Esophagus mucosa (tissue), 1 donor: ENCODE results near the gene AFP. TPM values are rescaled to one million over a fixed set of nuclear protein-coding genes. Genes with fewer than 3 reads are reported as not detected.

Experiments used
- ATAC-seq: fragments of 200-7000 bp; cut with Tn5 transposase; one replicate; pipeline ENCODE4 v1.9.1; 2020
- total RNA-seq: library from RNA; stranded (reverse); gene quantifications from one replicate; pipeline ENCODE4 v1.2.4, GENCODE V29; 2023
- donor health status: DM: yes; HTN: yes; CAD: no.

The AFP gene
- total RNA-seq, 1 donor from 2014 or later = not detected

- ATAC-seq = no peak
Measured at GRCh38 chr4:73468170-73468569, 32.1 kb downstream of the AFP start.

- ATAC-seq = no peak
Measured at GRCh38 chr4:73470728-73471127, 34.7 kb downstream of the AFP start.

- ATAC-seq = no peak
Measured at GRCh38 chr4:73477176-73477575, 41.2 kb downstream of the AFP start.

GRCh38 chr4:73479323-73479722, 43.3 kb downstream of the AFP start:
- no peak for ATAC-seq

- no peak for ATAC-seq
Measured at GRCh38 chr4:73481358-73481757, 45.3 kb downstream of the AFP start, which contains the start of gene AFM. Gene AFM (plus strand): TSS chr4:73481745. CDS start chr4:73481776, 31 bp downstream.

GRCh38 chr4:73485085-73485484, 49.1 kb downstream of the AFP start:
- no peak for ATAC-seq

GRCh38 chr4:73485596-73485995, 49.6 kb downstream of the AFP start:
- ATAC-seq = no peak

- no peak for ATAC-seq
Measured at GRCh38 chr4:73486497-73486896, 50.5 kb downstream of the AFP start.

GRCh38 chr4:73487233-73487632, 51.2 kb downstream of the AFP start:
- ATAC-seq = no peak

- ATAC-seq = no peak
Measured at GRCh38 chr4:73499996-73500765, 64.2 kb downstream of the AFP start.

- no peak for ATAC-seq
Measured at GRCh38 chr4:73501664-73502265, 65.7 kb downstream of the AFP start.

GRCh38 chr4:73505567-73505966, 69.5 kb downstream of the AFP start:
- ATAC-seq = no peak

Other genes with a start within 250 kb of the AFP start
- gene ANKRD17, start 177.4 kb upstream of the AFP start, total RNA-seq = 38.9 TPM
- gene ALB, start 31.9 kb upstream of the AFP start, total RNA-seq = 7.6 TPM
- gene AFM, start 45.5 kb downstream of the AFP start, total RNA-seq = not detected
- 1.8 TPM for gene RASSF6, start 184.2 kb downstream of the AFP start, total RNA-seq